Muscle of leg (tissue), 11 donors: ENCODE measurements around the gene CHCHD6. TPM values are rescaled to one million over a fixed set of nuclear protein-coding genes. Genes with fewer than 3 reads are reported as not detected.
A peak's percentile ranks its signal among the peaks of the same experiment; 100 is the strongest.

Experiments used
- DNase-seq: peaks from one replicate; pipeline ENCODE4 v3.0.0; 2013
- H3K27ac ChIP-seq: one replicate; pipeline ENCODE4 v1.5.1; 2013; ENCODE audit warnings: mild to moderate bottlenecking, low read length, control low read depth
- H3K27me3 ChIP-seq: one replicate; pipeline ENCODE4 v1.6.1; 2013; ENCODE audit warnings: low read length; ENCODE audit not compliant: control insufficient read depth, insufficient read depth
- H3K36me3 ChIP-seq: one replicate; pipeline ENCODE4 v1.6.1; 2013; ENCODE audit warnings: low read length; ENCODE audit not compliant: control insufficient read depth, insufficient read depth
- H3K4me1 ChIP-seq: one replicate; pipeline ENCODE4 v1.6.1; 2013; ENCODE audit warnings: low read length; ENCODE audit not compliant: control insufficient read depth, insufficient read depth
- H3K4me3 ChIP-seq: one replicate; pipeline ENCODE4 v1.5.1; 2013; ENCODE audit warnings: low read length, control low read depth
- H3K9me3 ChIP-seq: replicated peaks from 2 replicates; pipeline ENCODE4 v1.6.1; 2013; ENCODE audit warnings: low read depth, low read length; ENCODE audit not compliant: control insufficient read depth
- WGBS: methylation state at CpG from one replicate; pipeline ENCODE4 v1.1.5; 2013; ENCODE audit warnings: missing lambda C conversion rate; ENCODE audit not compliant: insufficient coverage; 5-methylcytosine and 5-hydroxymethylcytosine counted together
- polyA plus RNA-seq, 8 donors: library from polyadenylated mRNA; unstranded; fragments of 120-200 nt; gene quantifications; one replicate each; pipeline versions ENCODE4 v1.2.1 to v1.2.3, GENCODE V29; 2013; ENCODE audit warnings: inconsistent platforms in 1 of 8, low replicate concordance in 1 of 8; ENCODE audit not compliant: insufficient read length in 8 of 8, insufficient read depth in 1 of 8
- total RNA-seq: library from RNA; stranded (reverse); fragments of 120-200 nt; gene quantifications from one replicate; pipeline ENCODE4 v1.2.4, GENCODE V29; 2013

The CHCHD6 gene
- total and polyA plus RNA-seq, 9 donors = 7.3 to 11.8 (median 8.7) TPM

- Histone ChIP-seq H3K27ac (no peak overlapping the region), H3K27me3 (peaks cover 2% of the 10 kb centered on the region), H3K36me3 (no peaks in the 10 kb centered on the region), H3K4me1 (peaks cover 12% of the 10 kb centered on the region), H3K4me3 (peak overlapping the region; percentile 65), H3K9me3 (peaks cover 3% of the 10 kb centered on the region)
- DNase-seq = no peak
- WGBS = 6% methylated on average over 41 of the region's 44 CpGs
These were observed 614 bp downstream of the CHCHD6 start for GRCh38 chr3:126704494-126705214.

GRCh38 chr3:126706631-126707030 lies 2.6 kb downstream of the CHCHD6 start:
- peaks cover 12% of the 10 kb centered on the region for H3K4me1 ChIP-seq
- no peak for DNase-seq
- no peaks in the 10 kb centered on the region for H3K9me3 ChIP-seq
- H3K27ac ChIP-seq = no peak overlapping the region
- no peaks in the 10 kb centered on the region for H3K36me3 ChIP-seq
- no peak overlapping the region for H3K4me3 ChIP-seq
- peaks cover 2% of the 10 kb centered on the region for H3K27me3 ChIP-seq
- 56% methylated on average over 2 of the region's 3 CpGs for WGBS

GRCh38 chr3:126711121-126711760 lies 7.2 kb downstream of the CHCHD6 start:
- H3K36me3 ChIP-seq = no peaks in the 10 kb centered on the region
- no peaks in the 10 kb centered on the region for H3K4me1 ChIP-seq
- no peak overlapping the region for H3K27ac ChIP-seq
- H3K4me3 ChIP-seq = no peak overlapping the region
- DNase-seq = no peak
- no peaks in the 10 kb centered on the region for H3K9me3 ChIP-seq
- no peaks in the 10 kb centered on the region for H3K27me3 ChIP-seq
- WGBS = 77% methylated on average over 8 of the region's 8 CpGs

GRCh38 chr3:126713199-126713598 lies 9.2 kb downstream of the CHCHD6 start:
- no peak overlapping the region for H3K27ac ChIP-seq
- WGBS = 94% methylated on average over 7 of the region's 7 CpGs

GRCh38 chr3:126714276-126714900 lies 10.3 kb downstream of the CHCHD6 start:
- Histone ChIP-seq H3K27ac (no peak overlapping the region), H3K4me1 (no peaks in the 10 kb centered on the region), H3K27me3 (no peaks in the 10 kb centered on the region), H3K36me3 (no peaks in the 10 kb centered on the region), H3K4me3 (no peak overlapping the region), H3K9me3 (no peaks in the 10 kb centered on the region)
- WGBS = 86% methylated on average over 11 of the region's 14 CpGs
- DNase-seq = no peak

More at GRCh38 chr3:126713199-126713598, 9.2 kb downstream of the CHCHD6 start:
- Histone ChIP-seq H3K27me3 (no peaks in the 10 kb centered on the region), H3K36me3 (no peaks in the 10 kb centered on the region), H3K9me3 (no peaks in the 10 kb centered on the region), H3K4me3 (no peak overlapping the region), H3K4me1 (no peaks in the 10 kb centered on the region)
- no peak for DNase-seq

- WGBS = no CpG with 5 or more reads among the region's 6 CpGs
- Histone ChIP-seq H3K36me3 (no peaks in the 10 kb centered on the region), H3K27ac (no peak overlapping the region), H3K27me3 (no peaks in the 10 kb centered on the region), H3K4me1 (no peaks in the 10 kb centered on the region), H3K4me3 (no peak overlapping the region), H3K9me3 (no peaks in the 10 kb centered on the region)
- no peak for DNase-seq
These were observed 10.9 kb downstream of the CHCHD6 start for GRCh38 chr3:126714921-126715320.

GRCh38 chr3:126715432-126715831 lies 11.4 kb downstream of the CHCHD6 start:
- Histone ChIP-seq H3K36me3 (no peaks in the 10 kb centered on the region), H3K27me3 (no peaks in the 10 kb centered on the region), H3K4me3 (no peak overlapping the region), H3K27ac (no peak overlapping the region), H3K4me1 (no peaks in the 10 kb centered on the region), H3K9me3 (no peaks in the 10 kb centered on the region)
- WGBS = no CpG with 5 or more reads among the region's 1 CpG
- DNase-seq = no peak

- Histone ChIP-seq H3K27ac (no peak overlapping the region), H3K4me3 (no peak overlapping the region), H3K4me1 (no peaks in the 10 kb centered on the region), H3K36me3 (no peaks in the 10 kb centered on the region), H3K27me3 (no peaks in the 10 kb centered on the region), H3K9me3 (no peaks in the 10 kb centered on the region)
- no peak for DNase-seq
- 75% methylated on average over 6 of the region's 7 CpGs for WGBS
These were observed 12.0 kb downstream of the CHCHD6 start for GRCh38 chr3:126716057-126716456.

GRCh38 chr3:126718561-126719445 lies 14.8 kb downstream of the CHCHD6 start:
- Histone ChIP-seq H3K4me3 (no peak overlapping the region), H3K27me3 (no peaks in the 10 kb centered on the region), H3K27ac (no peak overlapping the region), H3K36me3 (no peaks in the 10 kb centered on the region), H3K9me3 (no peaks in the 10 kb centered on the region), H3K4me1 (no peaks in the 10 kb centered on the region)
- no peak for DNase-seq
- 57% methylated on average over 10 of the region's 20 CpGs for WGBS

- H3K27me3 ChIP-seq = no peaks in the 10 kb centered on the region
- no peak for DNase-seq
- peaks cover 6% of the 10 kb centered on the region for H3K9me3 ChIP-seq
- WGBS = 63% methylated on average over 1 of the region's 5 CpGs
- H3K4me1 ChIP-seq = no peaks in the 10 kb centered on the region
- H3K4me3 ChIP-seq = no peak overlapping the region
- H3K27ac ChIP-seq = no peak overlapping the region
- H3K36me3 ChIP-seq = no peaks in the 10 kb centered on the region
These were observed 16.6 kb downstream of the CHCHD6 start for GRCh38 chr3:126720596-126720995.
